CD4-positive, alpha-beta T cell treated with Interleukin-6 at 100 ng/mL for 8 hours (primary cell): Measurements from ENCODE around the gene MPG.

ENCODE experiments used
- DNase-seq: peaks from one replicate; pipeline ENCODE4 v3.0.0-alpha.2; 2020; ENCODE audit warnings: mixed read lengths, low spot score

MPG gene

GRCh38 chr16:83781-84615 is 6.0 kb downstream of the MPG start:
- DNase-seq, result no peak

GRCh38 chr16:84718-85406 is 6.8 kb downstream of the MPG start:
- DNase-seq, result peak; percentile 15

DNA sequence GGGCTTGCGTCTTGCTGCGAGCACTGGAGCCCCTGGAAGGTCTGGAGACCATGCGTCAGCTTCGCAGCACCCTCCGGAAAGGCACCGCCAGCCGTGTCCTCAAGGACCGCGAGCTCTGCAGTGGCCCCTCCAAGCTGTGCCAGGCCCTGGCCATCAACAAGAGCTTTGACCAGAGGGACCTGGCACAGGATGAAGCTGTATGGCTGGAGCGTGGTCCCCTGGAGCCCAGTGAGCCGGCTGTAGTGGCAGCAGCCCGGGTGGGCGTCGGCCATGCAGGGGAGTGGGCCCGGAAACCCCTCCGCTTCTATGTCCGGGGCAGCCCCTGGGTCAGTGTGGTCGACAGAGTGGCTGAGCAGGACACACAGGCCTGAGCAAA is 7.4 kb downstream of the MPG start:
- no peak for DNase-seq

DNA sequence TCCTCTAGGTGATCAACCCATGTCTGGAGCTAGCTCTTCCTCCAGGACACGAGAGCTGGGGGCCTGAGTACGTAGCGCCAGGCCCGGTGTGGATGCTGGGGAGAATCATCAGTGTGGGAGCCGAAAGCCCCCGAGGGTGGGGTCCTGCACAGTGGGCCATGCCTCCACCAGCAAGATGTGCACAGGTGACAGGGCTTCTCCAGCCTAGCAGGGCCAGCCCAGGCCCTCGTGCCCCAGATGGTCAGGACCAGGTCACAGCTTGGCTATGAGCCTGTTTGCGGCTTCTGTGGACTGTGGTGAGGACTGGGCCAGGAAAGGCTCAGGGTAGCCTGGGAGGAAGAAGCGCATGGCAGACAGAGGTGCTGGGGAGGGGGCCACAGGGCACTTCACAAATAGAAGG is 7.8 kb downstream of the MPG start:
- DNase-seq, result no peak

GRCh38 chr16:86483-86952 is 8.5 kb downstream of the MPG start:
- no peak for DNase-seq

DNA sequence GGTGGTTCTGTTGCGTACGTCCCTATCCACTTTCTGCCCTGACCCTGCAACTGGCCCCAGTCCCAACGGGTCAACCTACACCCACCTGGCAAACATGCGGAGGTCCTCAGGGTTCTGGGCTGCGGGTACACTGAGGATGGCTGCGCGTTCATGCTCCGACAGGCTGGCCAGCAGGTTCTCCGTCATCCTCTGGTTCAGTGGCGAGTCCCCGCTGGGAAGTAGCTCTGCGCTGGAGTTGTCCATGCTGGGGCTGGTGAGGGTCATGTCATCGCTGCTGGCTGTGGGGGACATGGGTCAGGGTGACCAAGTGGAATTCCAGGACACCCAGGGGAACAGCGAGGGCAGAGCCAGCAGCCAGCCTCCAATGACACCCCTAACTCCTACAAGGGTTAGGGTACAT is 10.6 kb downstream of the MPG start:
- DNase-seq, result no peak

GRCh38 chr16:89391-90302 is 11.6 kb downstream of the MPG start:
- DNase-seq, result no peak

GRCh38 chr16:91484-91883 is 13.5 kb downstream of the MPG start:
- no peak for DNase-seq

GRCh38 chr16:92431-93339 is 14.7 kb downstream of the MPG start:
- DNase-seq, result no peak

DNA sequence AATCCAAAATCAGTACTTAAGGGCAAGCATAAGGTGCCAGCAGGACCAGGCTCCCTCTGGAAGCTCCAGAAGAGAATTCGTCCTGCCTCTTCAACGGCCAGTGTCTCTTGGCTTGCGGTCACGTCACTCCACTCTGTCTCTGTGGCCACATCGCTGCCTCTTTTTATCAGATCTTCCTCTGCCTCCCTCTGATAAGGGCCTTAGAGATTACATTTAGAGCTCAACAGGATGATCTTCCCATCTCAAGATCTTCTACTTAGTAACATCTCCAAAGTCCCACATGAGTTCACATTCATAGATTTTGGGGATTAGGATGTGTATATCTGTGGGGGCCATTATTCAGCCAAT is 16.9 kb downstream of the MPG start:
- DNase-seq, result no peak

DNA sequence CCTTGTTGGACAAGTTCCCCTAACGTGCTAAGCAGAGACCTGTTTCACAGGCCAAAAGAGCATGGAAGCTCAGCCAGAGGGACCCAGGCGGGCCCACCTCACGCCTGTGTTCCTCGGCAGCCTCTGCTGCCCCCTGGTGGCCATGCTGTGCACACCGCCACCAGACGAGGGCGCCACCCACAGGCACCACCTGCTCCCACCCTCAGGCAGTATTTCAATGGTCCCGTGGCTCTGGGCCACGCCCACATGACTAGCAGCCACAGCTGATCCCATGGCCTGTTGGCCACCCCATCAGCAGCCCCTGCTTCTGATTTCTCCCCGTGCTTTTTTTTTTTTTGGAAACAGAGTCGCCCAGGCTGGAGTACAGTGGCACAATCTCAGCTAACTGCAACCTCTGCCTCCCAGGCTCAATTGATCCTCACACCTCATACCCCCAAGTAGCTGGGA is 18.9 kb downstream of the MPG start:
- peak; percentile 86 for DNase-seq

GRCh38 chr16:97822-98221 is 19.8 kb downstream of the MPG start:
- no peak for DNase-seq

- no peak for DNase-seq
These were observed 23.0 kb downstream of the MPG start for GRCh38 chr16:100989-101388.

DNA sequence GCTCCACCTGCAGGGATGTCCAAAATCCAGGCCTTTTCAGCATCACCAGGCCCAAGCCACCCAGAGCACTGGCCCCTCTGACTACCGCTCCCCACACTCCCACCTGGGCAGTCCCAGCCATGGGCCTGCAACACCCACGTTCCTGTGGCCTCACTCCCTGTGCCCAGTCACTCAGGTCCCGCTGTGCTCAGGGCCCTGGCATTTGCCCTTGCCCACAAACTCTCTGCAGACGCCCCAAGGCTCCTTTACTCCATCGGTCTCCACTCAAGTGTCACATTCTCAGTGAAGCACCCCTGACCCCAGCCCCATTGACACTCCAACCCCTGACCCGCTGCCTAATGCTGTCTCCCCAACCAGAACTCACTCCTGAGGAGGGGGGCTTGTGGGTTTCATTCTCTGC is 23.6 kb downstream of the MPG start:
- DNase-seq, result no peak

DNA sequence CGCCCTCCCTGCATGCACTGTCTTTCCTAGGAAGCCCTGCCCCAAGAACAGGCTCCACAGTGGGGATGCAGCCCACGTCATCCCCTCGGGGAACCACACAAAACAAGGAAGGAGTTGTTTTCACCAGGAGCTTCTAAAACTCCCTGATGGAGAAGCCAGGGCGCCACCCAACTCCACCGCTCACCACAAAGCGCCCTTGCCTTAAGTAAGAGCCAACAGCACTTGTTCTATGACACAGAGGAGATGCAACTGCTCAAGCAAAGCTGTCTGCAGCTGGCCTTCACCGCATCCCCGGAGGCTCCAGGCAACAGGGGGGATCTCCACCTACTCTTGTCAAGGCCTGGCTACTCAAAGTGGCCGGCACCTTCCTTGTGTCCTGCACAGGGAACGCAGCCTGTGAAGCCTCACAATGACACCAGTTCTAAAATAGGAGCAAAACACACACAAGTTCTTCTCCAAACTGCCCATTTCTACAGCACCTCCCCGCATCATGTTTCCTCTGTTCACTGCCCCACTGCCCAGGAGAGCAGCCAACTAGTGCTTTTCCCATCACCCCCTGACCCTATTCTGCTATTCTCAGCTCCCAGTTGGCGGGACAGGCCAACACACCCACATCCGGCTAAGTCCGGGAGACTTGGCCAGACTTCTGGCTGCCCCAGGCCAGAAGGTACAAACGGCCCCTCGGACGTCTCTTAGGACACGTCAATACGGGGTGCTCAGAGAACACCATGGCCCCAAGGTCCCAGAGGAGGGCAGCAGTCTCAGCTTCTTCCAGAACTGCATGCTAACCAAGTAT is 24.2 kb downstream of the MPG start:
- no peak for DNase-seq

DNA sequence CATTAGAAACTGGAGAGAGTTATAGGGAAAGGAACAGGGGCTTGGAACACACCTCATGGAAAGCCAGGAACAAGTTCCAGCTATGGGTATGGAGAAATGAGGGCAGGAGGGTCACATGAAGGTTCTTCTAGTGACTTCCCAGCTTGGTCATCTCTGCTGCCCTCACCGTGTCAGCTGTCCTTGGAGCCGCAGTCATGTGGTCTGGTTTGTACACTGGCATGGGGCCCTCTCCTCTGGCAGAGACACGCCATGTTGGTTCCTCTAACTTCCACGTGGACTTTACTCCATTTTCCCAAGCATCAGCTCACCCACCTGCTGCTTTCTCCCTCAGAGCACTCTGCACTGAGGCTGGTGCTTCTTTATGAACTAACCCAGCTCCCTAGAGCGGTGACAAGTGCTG is 26.3 kb downstream of the MPG start:
- DNase-seq, result no peak

DNA sequence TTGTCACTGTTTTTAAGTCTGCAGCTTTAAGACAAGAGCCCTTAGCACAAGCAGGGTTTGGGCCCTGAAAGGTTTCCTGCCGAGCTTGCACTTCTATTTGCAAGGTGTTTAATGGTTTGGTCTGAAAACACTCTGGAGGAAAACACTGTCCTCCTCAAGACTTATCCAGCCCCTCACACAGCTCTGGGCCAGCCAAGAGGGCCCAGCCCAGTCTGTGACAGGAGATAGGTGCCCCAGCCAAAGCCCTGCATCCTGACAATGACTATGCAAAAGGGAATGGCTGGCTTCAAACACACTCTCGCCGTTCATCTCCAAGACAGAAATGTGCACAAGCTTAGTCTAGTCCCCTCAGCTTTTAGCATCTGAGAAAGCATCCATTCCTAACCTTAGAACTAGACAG is 26.9 kb downstream of the MPG start:
- no peak for DNase-seq

DNA sequence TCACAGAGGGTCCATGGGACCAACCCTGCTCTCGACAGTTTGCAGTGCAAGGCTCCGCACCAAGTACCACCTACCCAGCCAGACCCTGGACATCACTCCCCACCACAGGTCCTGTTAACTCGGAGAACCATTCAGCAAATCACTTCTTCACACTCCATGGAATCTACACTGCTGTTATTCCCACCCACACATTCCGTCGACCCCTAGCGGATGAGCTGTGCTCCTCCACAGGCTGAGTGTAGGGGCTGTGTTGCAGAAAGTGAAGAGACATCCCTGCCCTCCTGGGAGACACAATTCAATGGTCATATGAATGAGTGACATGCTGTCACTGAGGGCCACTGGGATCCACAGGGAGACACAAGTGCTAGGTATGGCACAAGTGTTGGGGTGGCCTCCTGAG is 27.5 kb downstream of the MPG start:
- DNase-seq, result no peak

GRCh38 chr16:106623-107324 is 28.7 kb downstream of the MPG start:
- peak; percentile 66 for DNase-seq
